ENCODE results near the gene NVL.

The NVL gene

DNA sequence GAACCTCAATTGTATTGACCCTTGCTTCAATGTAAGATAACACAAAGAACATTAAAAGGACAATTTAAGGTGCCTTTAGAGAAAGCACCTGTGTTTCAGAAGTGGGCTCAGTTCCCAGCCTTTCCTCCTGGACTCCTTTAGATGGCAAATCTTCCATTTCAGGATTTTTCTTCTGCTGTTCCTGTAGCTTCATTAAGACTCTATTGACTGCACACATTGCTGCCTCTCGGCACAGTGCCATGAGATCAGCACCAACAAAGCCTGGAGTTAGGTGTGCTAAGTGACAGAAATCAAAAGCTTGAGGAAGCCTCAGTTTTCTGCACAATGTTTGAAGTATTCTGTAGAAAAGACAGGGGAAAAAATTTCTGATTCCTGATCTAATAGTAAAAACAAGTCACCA is 40.6 kb downstream of the NVL start:
- peaks cover 10% of the 10 kb centered on the region for H3K4me1 ChIP-seq (ENCODE audit: control insufficient read depth, insufficient read depth, low read length)
- H3K4me3 ChIP-seq (ENCODE audit: insufficient read depth, low read depth, low read length), result no peak overlapping the region
- H3K36me3 ChIP-seq (ENCODE audit: control insufficient read depth, insufficient read depth, low read length), result peaks cover 9% of the 10 kb centered on the region
- no peak overlapping the region for H3K27ac ChIP-seq (ENCODE audit: insufficient read depth, low read depth, low read length, poor library complexity, severe bottlenecking)
- H3K9me3 ChIP-seq (ENCODE audit: control insufficient read depth, low read length), result no peaks in the 10 kb centered on the region
- no peaks in the 10 kb centered on the region for H3K27me3 ChIP-seq (ENCODE audit: control insufficient read depth, insufficient read depth, low read length, poor library complexity, severe bottlenecking)
- 89 to 95% methylated on average over 1 of the region's 1 CpG for WGBS, 2 experiments

DNA sequence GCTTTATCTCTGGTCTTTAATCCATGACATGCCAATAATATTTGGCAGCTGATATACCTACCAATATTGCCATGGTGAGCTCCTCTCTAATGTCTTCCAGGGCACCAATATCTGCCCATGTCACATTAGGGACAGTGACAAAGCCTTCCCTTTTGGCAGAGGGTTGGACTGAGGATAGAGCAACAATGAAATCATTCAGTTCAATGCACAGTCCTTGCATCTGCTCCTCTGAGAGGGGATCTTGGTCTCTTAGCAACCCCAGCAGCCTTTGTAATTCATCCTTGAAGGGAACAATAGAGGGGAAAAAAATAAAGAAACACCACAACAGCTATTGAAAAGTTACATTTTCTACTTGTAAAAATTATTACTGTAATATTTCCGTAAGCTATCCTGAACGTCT is 42.3 kb downstream of the NVL start:
- H3K4me1 ChIP-seq (ENCODE audit: control insufficient read depth, insufficient read depth, low read length), result peaks cover 10% of the 10 kb centered on the region
- H3K9me3 ChIP-seq (ENCODE audit: control insufficient read depth, low read length), result no peaks in the 10 kb centered on the region
- no peak overlapping the region for H3K4me3 ChIP-seq (ENCODE audit: insufficient read depth, low read depth, low read length)
- no CpG with 5 or more reads among the region's 2 CpGs for WGBS, 2 experiments
- peaks cover 4% of the 10 kb centered on the region for H3K36me3 ChIP-seq (ENCODE audit: control insufficient read depth, insufficient read depth, low read length)
- no peaks in the 10 kb centered on the region for H3K27me3 ChIP-seq (ENCODE audit: control insufficient read depth, insufficient read depth, low read length, poor library complexity, severe bottlenecking)
- peak overlapping the region; percentile 90 for H3K27ac ChIP-seq (ENCODE audit: insufficient read depth, low read depth, low read length, poor library complexity, severe bottlenecking)

DNA sequence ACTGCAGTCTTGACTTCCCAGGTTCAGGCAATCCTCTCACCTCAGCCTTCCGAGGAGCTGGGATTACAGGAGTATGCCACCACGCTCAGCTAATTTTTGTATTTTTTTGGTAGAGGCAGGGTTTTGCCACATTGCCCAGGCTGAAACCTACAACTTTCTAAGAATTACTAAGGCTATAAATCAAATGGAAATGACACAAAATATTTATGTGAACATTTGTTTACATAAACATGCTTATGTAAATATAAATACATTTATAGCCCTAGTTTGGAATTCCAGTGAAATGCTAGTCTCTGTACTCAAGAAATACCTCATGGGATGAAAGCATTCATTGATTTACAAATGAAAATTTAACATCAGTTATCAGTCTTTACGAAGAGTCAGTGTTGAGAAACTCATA is 47.8 kb downstream of the NVL start:
- H3K4me1 ChIP-seq (ENCODE audit: control insufficient read depth, insufficient read depth, low read length), result peaks cover 3% of the 10 kb centered on the region
- H3K27ac ChIP-seq (ENCODE audit: insufficient read depth, low read depth, low read length, poor library complexity, severe bottlenecking), result no peak overlapping the region
- WGBS, 2 experiments, result 90 to 96% methylated on average over 3 of the region's 3 CpGs
- H3K27me3 ChIP-seq (ENCODE audit: control insufficient read depth, insufficient read depth, low read length, poor library complexity, severe bottlenecking), result no peaks in the 10 kb centered on the region
- H3K36me3 ChIP-seq (ENCODE audit: control insufficient read depth, insufficient read depth, low read length), result no peaks in the 10 kb centered on the region
- no peak overlapping the region for H3K4me3 ChIP-seq (ENCODE audit: insufficient read depth, low read depth, low read length)
- H3K9me3 ChIP-seq (ENCODE audit: control insufficient read depth, low read length), result no peaks in the 10 kb centered on the region

DNA sequence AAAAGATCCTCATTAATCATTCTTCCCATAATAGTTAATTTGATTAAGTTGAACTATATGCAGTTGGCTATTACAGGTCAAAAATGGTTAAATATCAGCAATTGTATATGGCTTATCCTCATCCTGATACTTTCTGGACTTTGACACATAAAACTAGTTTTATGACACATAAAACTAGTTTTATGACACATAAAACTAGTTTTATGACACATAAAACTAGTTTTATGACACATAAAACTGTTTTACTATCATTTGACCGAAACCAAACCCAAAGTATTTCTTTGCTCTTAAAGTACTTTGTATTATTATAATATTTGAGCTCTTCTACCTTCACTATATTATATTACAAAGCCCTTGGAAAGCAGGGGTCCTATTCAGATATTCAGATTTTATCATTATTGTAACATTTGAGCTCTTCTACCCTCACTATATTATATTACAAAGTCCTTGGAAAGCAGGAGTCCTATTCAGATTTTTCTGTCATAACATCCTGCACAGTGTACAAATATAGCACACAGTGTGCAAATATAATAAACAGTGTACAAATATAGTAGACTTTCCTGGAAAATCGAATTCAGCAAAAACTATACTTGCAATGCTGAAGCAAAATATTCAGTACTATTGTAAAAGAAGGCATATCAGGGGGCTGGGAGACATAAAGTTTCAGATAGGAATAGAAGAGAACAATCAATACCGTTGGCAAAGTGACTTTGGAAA is 53.0 kb downstream of the NVL start:
- no peak overlapping the region for H3K27ac ChIP-seq (ENCODE audit: insufficient read depth, low read depth, low read length, poor library complexity, severe bottlenecking)
- no peaks in the 10 kb centered on the region for H3K27me3 ChIP-seq (ENCODE audit: control insufficient read depth, insufficient read depth, low read length, poor library complexity, severe bottlenecking)
- no peak overlapping the region for H3K4me3 ChIP-seq (ENCODE audit: insufficient read depth, low read depth, low read length)
- WGBS, 2 experiments, result 89 to 97% methylated on average over 2 to 3 of the region's 3 CpGs
- H3K4me1 ChIP-seq (ENCODE audit: control insufficient read depth, insufficient read depth, low read length), result no peaks in the 10 kb centered on the region
- no peaks in the 10 kb centered on the region for H3K36me3 ChIP-seq (ENCODE audit: control insufficient read depth, insufficient read depth, low read length)
- no peaks in the 10 kb centered on the region for H3K9me3 ChIP-seq (ENCODE audit: control insufficient read depth, low read length)

DNA sequence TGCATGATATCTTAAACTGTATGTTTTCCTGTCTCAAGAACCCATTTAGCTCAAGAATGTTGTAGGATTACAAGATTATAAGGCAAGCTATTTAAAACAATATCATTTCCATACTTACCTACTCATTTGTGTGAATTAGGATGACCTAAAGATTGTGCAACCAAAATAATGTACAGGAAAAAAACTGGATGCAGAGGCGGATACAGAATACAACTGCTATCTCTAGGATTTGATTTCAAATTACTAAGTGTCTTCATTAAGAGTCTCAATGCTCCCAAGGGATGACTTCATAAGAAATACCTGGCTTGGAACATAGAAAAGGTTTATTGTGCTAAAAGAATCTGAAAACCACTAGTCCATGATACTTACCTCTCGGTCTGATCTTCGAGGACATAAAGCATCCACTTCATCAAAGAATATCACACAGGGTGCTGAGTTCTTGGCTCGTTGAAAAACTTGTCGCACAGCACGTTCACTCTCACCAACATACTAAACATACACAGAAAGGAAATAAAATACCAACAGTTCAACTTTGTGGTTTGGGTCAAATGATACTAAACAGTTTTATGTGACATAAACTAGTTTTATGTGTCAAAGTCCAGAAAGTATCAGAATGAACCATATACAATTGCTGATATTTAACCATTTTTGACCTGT is 54.9 kb downstream of the NVL start:
- Histone ChIP-seq H3K4me1 (ENCODE audit: control insufficient read depth, insufficient read depth, low read length) (no peaks in the 10 kb centered on the region), H3K4me3 (ENCODE audit: insufficient read depth, low read depth, low read length) (no peak overlapping the region), H3K36me3 (ENCODE audit: control insufficient read depth, insufficient read depth, low read length) (no peaks in the 10 kb centered on the region), H3K27me3 (ENCODE audit: control insufficient read depth, insufficient read depth, low read length, poor library complexity, severe bottlenecking) (no peaks in the 10 kb centered on the region), H3K9me3 (ENCODE audit: control insufficient read depth, low read length) (no peaks in the 10 kb centered on the region), H3K27ac (ENCODE audit: insufficient read depth, low read depth, low read length, poor library complexity, severe bottlenecking) (no peak overlapping the region)
- 91 to 93% methylated on average over 6 of the region's 6 CpGs for WGBS, 2 experiments

DNA sequence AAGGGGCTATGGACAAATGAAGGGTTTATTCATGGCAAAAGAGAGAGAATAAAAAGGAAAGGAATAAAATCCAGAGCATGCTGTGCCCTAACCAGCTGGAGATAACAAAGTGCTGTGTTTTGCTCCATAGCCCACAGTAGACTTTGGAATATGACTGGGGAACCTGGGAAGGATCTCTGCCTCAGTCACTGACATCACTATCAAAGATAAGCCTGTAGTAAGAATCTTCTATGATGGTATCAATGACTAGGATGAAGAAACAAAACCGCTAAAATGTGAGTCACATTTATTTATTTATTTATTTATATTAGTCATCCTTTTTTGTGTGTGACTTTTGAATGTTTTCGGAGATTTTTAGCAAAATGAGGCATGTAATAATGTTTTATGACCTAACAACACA is 56.3 kb downstream of the NVL start:
- no peak overlapping the region for H3K4me3 ChIP-seq (ENCODE audit: insufficient read depth, low read depth, low read length)
- no CpG with 5 or more reads among the region's 2 CpGs for WGBS, 2 experiments
- H3K27me3 ChIP-seq (ENCODE audit: control insufficient read depth, insufficient read depth, low read length, poor library complexity, severe bottlenecking), result no peaks in the 10 kb centered on the region
- H3K4me1 ChIP-seq (ENCODE audit: control insufficient read depth, insufficient read depth, low read length), result no peaks in the 10 kb centered on the region
- peaks cover 8% of the 10 kb centered on the region for H3K36me3 ChIP-seq (ENCODE audit: control insufficient read depth, insufficient read depth, low read length)
- no peak overlapping the region for H3K27ac ChIP-seq (ENCODE audit: insufficient read depth, low read depth, low read length, poor library complexity, severe bottlenecking)
- no peaks in the 10 kb centered on the region for H3K9me3 ChIP-seq (ENCODE audit: control insufficient read depth, low read length)

DNA sequence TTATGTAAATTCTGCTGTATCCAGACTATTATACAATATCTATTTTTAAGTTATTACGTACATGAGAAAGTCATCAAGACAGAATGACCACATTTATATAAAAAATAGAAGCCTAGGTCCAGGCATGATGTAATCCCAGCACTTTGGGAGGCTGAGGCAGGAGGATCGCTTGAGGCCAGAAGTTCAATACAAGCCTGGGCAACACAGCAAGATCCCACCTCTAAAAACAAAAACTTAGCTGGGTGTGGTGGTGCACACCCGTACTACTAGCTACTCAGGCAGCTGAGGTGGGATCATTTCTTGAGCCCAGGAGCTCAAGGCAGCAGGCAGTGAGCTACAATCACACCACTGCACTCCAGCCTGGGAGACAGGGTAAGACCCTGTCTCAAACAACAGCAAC is 58.9 kb downstream of the NVL start:
- 87 to 95% methylated on average over 2 to 3 of the region's 3 CpGs for WGBS, 2 experiments
- no peaks in the 10 kb centered on the region for H3K9me3 ChIP-seq (ENCODE audit: control insufficient read depth, low read length)
- H3K27me3 ChIP-seq (ENCODE audit: control insufficient read depth, insufficient read depth, low read length, poor library complexity, severe bottlenecking), result no peaks in the 10 kb centered on the region
- H3K4me3 ChIP-seq (ENCODE audit: insufficient read depth, low read depth, low read length), result no peak overlapping the region
- H3K4me1 ChIP-seq (ENCODE audit: control insufficient read depth, insufficient read depth, low read length), result no peaks in the 10 kb centered on the region
- no peak overlapping the region for H3K27ac ChIP-seq (ENCODE audit: insufficient read depth, low read depth, low read length, poor library complexity, severe bottlenecking)
- peaks cover 8% of the 10 kb centered on the region for H3K36me3 ChIP-seq (ENCODE audit: control insufficient read depth, insufficient read depth, low read length)

DNA sequence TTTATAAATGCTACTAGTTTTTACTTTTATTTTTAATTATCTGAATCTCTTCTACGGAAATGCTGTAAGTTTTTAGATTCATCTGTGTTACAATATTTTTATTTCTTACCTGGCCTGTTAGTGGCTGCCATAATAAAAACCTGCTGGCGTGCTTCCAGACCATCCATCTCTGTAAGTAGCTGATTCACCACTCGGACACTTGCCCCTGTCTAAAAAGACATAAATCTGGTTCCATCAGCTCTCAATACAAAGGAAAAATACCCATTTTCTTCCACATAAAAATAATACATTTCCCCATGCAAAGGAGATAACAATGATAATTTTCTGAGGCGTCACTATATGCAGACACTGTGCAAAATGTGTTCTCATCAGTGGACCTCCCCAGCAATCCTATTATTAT is 62.0 kb downstream of the NVL start:
- H3K4me1 ChIP-seq (ENCODE audit: control insufficient read depth, insufficient read depth, low read length), result no peaks in the 10 kb centered on the region
- no peak overlapping the region for H3K27ac ChIP-seq (ENCODE audit: insufficient read depth, low read depth, low read length, poor library complexity, severe bottlenecking)
- no peaks in the 10 kb centered on the region for H3K9me3 ChIP-seq (ENCODE audit: control insufficient read depth, low read length)
- peaks cover 8% of the 10 kb centered on the region for H3K36me3 ChIP-seq (ENCODE audit: control insufficient read depth, insufficient read depth, low read length)
- no peak overlapping the region for H3K4me3 ChIP-seq (ENCODE audit: insufficient read depth, low read depth, low read length)
- no peaks in the 10 kb centered on the region for H3K27me3 ChIP-seq (ENCODE audit: control insufficient read depth, insufficient read depth, low read length, poor library complexity, severe bottlenecking)
- 93 to 95% methylated on average over 3 to 4 of the region's 4 CpGs for WGBS, 2 experiments

DNA sequence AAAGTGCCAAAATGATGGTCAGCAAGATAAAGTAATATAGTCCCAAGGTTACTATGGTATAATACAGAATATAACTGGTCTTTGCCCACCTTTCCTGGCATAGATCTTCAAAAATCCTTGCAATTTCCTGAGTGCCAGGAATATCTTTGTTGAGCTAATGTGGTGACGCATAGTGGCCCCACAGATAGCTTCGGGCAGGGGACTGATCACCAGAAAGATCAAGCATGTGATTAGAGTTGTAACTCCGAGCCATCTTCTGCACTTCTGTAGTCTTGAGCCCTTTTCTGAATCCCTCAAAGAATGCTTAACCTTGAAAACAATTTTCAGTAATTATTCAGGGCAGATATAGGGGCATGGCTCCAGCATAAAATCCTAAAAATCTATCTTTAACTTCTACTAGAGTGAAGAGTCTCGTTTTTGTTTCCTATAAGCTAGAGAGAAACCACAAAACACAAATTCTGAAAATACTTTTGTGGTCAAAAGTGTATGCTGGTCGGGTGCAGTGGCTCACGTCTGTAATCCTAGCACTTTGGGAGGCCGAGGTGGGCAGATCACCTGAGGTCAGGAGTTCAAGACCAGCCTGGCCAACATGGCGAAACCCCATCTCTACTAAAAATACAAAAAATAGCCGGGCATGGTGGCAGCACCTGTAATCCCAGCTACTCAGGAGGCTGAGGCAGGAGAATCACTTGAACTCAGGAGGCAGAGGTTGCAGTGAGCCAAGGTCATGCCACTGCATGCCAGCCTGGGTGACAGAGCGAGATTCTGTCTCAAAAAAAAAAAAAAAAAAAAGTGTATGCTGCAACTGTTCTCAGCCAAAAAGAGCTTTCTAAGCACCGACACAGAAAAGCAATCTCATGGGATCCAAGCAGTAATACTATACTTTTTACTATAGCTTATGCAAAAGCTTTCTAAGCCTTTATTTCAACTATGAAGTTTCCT is 62.8 kb downstream of the NVL start:
- Histone ChIP-seq H3K4me1 (ENCODE audit: control insufficient read depth, insufficient read depth, low read length) (no peaks in the 10 kb centered on the region), H3K27ac (ENCODE audit: insufficient read depth, low read depth, low read length, poor library complexity, severe bottlenecking) (no peak overlapping the region), H3K27me3 (ENCODE audit: control insufficient read depth, insufficient read depth, low read length, poor library complexity, severe bottlenecking) (no peaks in the 10 kb centered on the region), H3K9me3 (ENCODE audit: control insufficient read depth, low read length) (no peaks in the 10 kb centered on the region), H3K4me3 (ENCODE audit: insufficient read depth, low read depth, low read length) (no peak overlapping the region), H3K36me3 (ENCODE audit: control insufficient read depth, insufficient read depth, low read length) (peaks cover 8% of the 10 kb centered on the region)
- WGBS, 2 experiments, result 96 to 97% methylated on average over 11 of the region's 11 CpGs
